ES-I3 (cell line): Measurements from ENCODE around the gene XRCC4.
"Not testable (repeated sequence)": the region's sequence is repeated elsewhere in the genome, so short reads cannot be mapped to it uniquely, and the experiment has no call there.

Experiments
- H3K36me3 ChIP-seq: 2 replicates; pipeline ENCODE4 v1.6.1; 2013; ENCODE audit warnings: mild to moderate bottlenecking, low read length, control low read depth, moderate library complexity; ENCODE audit not compliant: insufficient read depth
- H3K4me1 ChIP-seq: 2 replicates; pipeline ENCODE4 v1.6.1; 2013; ENCODE audit warnings: mild to moderate bottlenecking, control low read depth, low read length; ENCODE audit not compliant: insufficient read depth
- H3K9ac ChIP-seq: 2 replicates; pipeline ENCODE4 v1.6.1; 2013; ENCODE audit warnings: low read depth, mild to moderate bottlenecking, low read length, moderate library complexity
- H3K9me3 ChIP-seq: 2 replicates; pipeline ENCODE4 v1.6.1; 2013; ENCODE audit warnings: mild to moderate bottlenecking, low read length, moderate library complexity; ENCODE audit not compliant: control insufficient read depth, insufficient read depth

XRCC4 gene

GRCh38 chr5:83115816-83116215 lies 38.5 kb downstream of the XRCC4 start:
- H3K4me1 ChIP-seq = no peaks in the 10 kb centered on the region
- H3K9me3 ChIP-seq = peaks cover 7% of the 10 kb centered on the region
- no peaks in the 10 kb centered on the region; the same call in 1 of the 2 replicates for H3K36me3 ChIP-seq
- no peak overlapping the region for H3K9ac ChIP-seq

DNA sequence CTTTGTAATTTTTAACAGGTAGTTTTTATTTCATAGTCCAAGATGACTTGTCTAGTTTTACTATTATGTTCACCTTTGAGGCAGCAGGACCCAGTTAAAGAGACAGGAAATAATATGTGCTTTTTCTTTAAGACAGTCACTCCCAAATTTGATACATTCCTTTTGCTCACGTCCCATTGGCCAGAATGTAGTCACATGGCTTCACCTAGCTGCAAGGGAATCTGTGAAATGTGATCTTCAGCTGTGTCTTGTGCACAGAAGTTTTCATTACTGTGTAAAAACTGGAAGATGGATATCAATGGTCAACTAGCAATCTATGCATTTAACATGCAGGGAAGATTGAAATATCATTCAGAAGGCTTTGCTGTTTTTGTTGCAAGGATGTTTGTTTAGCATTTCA lies 41.1 kb downstream of the XRCC4 start:
- H3K9me3 ChIP-seq = peaks cover 4% of the 10 kb centered on the region
- no peak overlapping the region for H3K9ac ChIP-seq
- no peaks in the 10 kb centered on the region for H3K4me1 ChIP-seq
- H3K36me3 ChIP-seq = no peaks in the 10 kb centered on the region; the same call in 1 of the 2 replicates

GRCh38 chr5:83118976-83119375 lies 41.6 kb downstream of the XRCC4 start:
- no peaks in the 10 kb centered on the region for H3K4me1 ChIP-seq
- H3K9ac ChIP-seq = no peak overlapping the region
- no peaks in the 10 kb centered on the region; the same call in 1 of the 2 replicates for H3K36me3 ChIP-seq
- peaks cover 4% of the 10 kb centered on the region for H3K9me3 ChIP-seq

DNA sequence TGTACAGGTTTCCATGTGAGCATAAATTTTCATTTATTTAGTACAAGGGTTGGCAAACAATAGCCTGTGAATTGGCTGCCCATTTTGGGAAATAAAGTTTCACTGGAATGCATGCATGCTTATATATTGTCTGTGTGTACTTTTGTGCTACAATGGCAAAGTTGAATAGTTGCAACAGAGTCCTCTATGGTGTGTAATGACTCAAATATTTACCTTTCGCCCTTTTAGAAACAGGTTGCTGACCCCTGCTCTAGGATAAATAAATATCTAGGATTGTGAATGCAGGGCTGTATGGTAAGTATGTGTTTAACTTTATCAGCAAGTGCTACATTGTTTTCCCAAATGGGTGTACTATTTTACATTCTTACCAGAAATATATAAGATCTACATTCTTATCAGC lies 47.2 kb downstream of the XRCC4 start:
- Histone ChIP-seq H3K9ac (no peak overlapping the region), H3K9me3 (0 out of 2 replicates have a peak, but pooled peaks cover 3% of the 10 kb centered on the region), H3K4me1 (no peaks in the 10 kb centered on the region), H3K36me3 (no peaks in the 10 kb centered on the region)

DNA sequence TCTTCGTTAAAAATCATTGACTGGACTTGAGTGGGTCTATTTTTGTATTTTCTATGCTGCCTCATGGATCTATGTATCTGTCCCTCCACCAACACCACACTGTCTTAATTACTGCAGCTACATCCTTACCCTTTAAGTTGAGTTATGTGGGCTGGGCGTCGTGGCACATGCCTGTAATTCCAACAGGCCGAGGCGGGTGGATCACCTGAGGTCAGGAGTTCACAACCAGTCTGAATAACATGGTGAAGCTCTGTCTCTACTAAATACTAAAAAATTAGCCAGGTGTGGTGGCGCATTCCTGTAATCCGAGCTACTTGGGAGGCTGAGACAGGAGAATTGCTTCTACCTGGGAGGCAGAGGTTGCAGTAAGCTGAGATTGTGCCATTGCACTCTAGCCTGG lies 48.2 kb downstream of the XRCC4 start:
- Histone ChIP-seq H3K9ac (no peak overlapping the region), H3K4me1 (no peaks in the 10 kb centered on the region), H3K9me3 (0 out of 2 replicates have a peak, but pooled peaks cover 3% of the 10 kb centered on the region), H3K36me3 (no peaks in the 10 kb centered on the region)

DNA sequence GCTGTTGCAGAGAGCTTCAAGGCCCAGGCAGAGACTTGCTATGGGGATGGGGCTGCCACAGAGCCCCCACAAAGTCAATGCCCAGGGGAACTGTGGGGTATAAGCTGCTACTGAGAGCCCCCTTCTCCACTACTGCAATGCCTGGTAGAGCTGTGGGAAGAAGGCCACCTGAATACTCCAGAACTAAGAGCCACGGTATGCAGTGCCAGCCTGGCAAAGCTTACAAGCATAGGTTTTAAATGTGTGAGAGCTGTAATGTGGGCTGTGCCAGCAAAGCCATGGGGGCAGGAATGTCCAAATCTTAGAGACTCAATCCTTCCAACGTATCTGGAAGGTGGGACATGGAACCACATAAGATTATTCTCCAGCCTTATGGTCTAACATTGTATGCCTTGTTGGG lies 49.2 kb downstream of the XRCC4 start:
- Histone ChIP-seq H3K9me3 (0 out of 2 replicates have a peak, but pooled peaks cover 3% of the 10 kb centered on the region), H3K9ac (no peak overlapping the region), H3K36me3 (no peaks in the 10 kb centered on the region), H3K4me1 (no peaks in the 10 kb centered on the region)

DNA sequence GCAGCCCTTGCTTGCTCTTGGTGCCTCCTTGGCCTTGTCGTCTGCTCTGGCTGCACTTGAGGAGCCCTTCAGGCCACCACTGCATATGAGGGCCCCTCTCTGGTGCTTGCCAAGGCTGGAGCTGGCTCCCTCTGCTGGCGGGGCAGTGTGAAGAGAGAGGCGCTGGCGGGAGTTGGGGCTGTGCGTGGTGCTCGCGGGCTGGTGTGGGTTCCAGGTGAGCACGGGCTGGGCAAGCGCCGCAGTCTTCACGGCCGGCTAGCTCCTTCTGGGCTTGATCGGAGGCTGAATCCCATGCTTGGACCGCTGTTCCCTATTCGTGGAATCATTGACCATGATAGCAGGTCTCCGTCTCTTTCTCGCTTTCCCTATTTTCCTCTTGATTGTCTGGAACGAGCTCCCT lies 56.5 kb downstream of the XRCC4 start:
- Histone ChIP-seq H3K9me3 (peaks cover 5% of the 10 kb centered on the region; the same call in 1 of the 2 replicates), H3K36me3 (no peaks in the 10 kb centered on the region; the same call in 1 of the 2 replicates), H3K4me1 (no peaks in the 10 kb centered on the region), H3K9ac (no peak overlapping the region)

GRCh38 chr5:83142526-83142925 lies 65.2 kb downstream of the XRCC4 start:
- Histone ChIP-seq H3K9ac (no peak overlapping the region), H3K36me3 (no peaks in the 10 kb centered on the region), H3K4me1 (no peaks in the 10 kb centered on the region), H3K9me3 (no peaks in the 10 kb centered on the region)

DNA sequence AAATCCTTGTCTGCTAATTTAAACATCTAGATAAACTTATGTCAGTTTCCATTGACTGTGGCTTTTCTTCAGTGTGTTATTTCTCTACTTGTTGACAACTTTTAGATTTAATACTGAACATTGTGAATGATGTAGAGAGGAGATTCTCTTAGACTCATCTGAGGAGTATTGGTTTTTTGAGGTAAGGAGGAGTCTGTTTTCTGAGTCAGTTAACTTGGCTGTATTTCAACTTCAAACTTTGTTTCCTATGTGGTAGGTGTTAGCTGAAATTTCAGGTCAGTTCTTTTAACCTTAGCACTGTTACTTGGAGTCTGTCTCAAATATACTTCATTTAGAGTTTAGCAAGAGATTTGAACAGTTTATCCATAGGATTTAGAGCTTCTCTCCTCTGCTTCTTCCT lies 67.9 kb downstream of the XRCC4 start:
- Histone ChIP-seq H3K4me1 (no peaks in the 10 kb centered on the region), H3K9me3 (no peaks in the 10 kb centered on the region), H3K9ac (no peak overlapping the region), H3K36me3 (no peaks in the 10 kb centered on the region)

GRCh38 chr5:83145882-83146331 lies 68.6 kb downstream of the XRCC4 start:
- Histone ChIP-seq H3K9ac (no peak overlapping the region), H3K36me3 (no peaks in the 10 kb centered on the region), H3K9me3 (no peaks in the 10 kb centered on the region), H3K4me1 (no peaks in the 10 kb centered on the region)

- Histone ChIP-seq H3K9ac (no peak overlapping the region), H3K4me1 (no peaks in the 10 kb centered on the region), H3K36me3 (no peaks in the 10 kb centered on the region), H3K9me3 (no peaks in the 10 kb centered on the region)
Observed at GRCh38 chr5:83146441-83146840, 69.1 kb downstream of the XRCC4 start.

DNA sequence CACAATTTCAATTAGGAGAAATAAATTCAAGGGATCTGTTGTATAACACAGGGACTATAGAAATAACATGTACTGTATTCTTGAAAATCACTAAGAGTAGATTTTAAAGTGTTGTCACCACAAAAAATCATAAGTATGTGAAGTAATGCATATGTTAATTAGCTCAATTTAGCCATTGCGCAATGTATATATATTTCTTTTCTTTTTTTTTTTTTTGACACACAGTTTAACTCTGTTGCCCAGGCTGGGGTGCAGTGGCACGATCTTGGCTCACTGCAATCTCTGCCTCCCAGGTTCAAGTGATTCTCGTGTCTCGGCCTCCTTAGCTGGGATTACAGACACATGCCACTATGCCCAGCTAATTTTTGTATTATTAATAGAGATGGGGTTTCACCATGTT lies 70.2 kb downstream of the XRCC4 start:
- Histone ChIP-seq H3K9me3 (no peaks in the 10 kb centered on the region), H3K36me3 (no peaks in the 10 kb centered on the region), H3K9ac (no peak overlapping the region), H3K4me1 (no peaks in the 10 kb centered on the region)

DNA sequence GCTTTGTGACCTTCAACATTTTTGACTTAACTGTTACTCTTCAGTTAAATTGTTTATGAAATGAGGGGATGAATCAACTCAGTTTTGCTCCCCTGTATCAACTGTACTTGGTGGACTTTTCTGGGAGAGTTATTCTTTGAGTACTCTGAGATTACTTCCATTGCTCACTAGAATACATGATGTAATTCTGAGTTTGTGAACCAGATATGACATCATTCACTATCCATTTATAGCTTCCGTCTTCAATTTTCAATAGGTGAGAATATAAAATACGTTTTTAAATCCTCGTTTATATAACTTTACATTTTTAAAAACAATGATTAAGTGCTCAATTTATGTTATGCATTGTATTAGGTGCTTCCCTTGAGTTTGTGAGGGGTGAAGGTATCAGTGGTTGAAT lies 71.0 kb downstream of the XRCC4 start:
- Histone ChIP-seq H3K36me3 (no peaks in the 10 kb centered on the region), H3K4me1 (no peaks in the 10 kb centered on the region), H3K9ac (no peak overlapping the region), H3K9me3 (no peaks in the 10 kb centered on the region)

GRCh38 chr5:83149671-83150070 lies 72.3 kb downstream of the XRCC4 start:
- no peaks in the 10 kb centered on the region for H3K4me1 ChIP-seq

DNA sequence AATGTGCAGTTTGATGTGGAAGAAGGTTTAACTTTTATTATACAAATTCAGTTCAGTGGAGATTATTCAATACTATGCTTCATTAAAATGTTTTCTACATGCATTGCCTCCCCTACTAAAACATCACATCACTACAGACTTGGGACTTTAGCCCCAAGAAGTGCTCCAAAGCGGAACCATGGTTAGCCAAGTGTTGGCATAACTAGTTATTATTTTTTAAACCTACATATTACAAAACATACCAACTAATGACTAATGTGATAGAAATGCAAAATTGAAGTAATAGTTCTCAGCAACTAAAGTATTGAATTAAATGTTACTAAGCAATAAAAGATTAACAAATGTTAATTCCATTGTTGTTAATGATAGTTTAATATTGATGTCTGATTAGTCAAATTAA lies 74.5 kb downstream of the XRCC4 start:
- Histone ChIP-seq H3K9me3 (no peaks in the 10 kb centered on the region), H3K4me1 (no peaks in the 10 kb centered on the region), H3K36me3 (no peaks in the 10 kb centered on the region), H3K9ac (no peak overlapping the region)

More at GRCh38 chr5:83149671-83150070, 72.3 kb downstream of the XRCC4 start:
- H3K36me3 ChIP-seq = no peaks in the 10 kb centered on the region
- H3K9me3 ChIP-seq = no peaks in the 10 kb centered on the region
- H3K9ac ChIP-seq = no peak overlapping the region

DNA sequence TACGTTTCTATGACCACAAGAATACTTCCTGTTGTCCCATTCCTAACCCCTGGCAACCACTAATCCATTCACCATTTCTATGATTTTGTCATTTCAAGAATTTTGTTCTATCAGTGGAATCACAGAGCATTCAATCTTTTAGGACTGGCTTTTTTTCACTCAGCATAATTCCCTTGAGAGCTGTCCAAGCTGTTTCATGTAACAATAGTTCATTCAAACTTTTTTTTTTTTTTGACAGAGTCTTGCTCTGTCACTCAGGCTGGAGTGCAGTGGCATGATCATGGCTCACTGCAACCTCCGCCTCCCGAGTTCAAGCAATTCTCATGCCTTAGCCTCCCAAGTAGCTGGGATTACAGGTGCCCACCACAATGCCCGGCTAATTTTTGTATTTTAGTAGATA lies 75.6 kb downstream of the XRCC4 start:
- H3K9me3 ChIP-seq, H3K4me1 ChIP-seq, H3K36me3 ChIP-seq, H3K9ac ChIP-seq: not testable (repeated sequence)
